GM12874 (cell line): Measurements from ENCODE around the gene WDR47.

ENCODE experiments used
- CTCF ChIP-seq: IDR thresholded peaks from 2 replicates; pipeline ENCODE4 v1.5.1; 2011; ENCODE audit warnings: low read depth, mild to moderate bottlenecking, control low read depth, low read length, moderate library complexity; ENCODE audit not compliant: insufficient read depth

Gene WDR47

GRCh38 chr1:109024646-109025045 is 17.3 kb downstream of the WDR47 start:
- TF ChIP-seq CTCF, result no peak

- no peak for TF ChIP-seq CTCF
These were observed 21.1 kb downstream of the WDR47 start for GRCh38 chr1:109020693-109021257.

- no peak for TF ChIP-seq CTCF
These were observed 24.8 kb downstream of the WDR47 start for GRCh38 chr1:109017134-109017533.

GRCh38 chr1:109011335-109011734 is 30.6 kb downstream of the WDR47 start:
- TF ChIP-seq CTCF, result no peak

GRCh38 chr1:108983114-108983513 is 58.8 kb downstream of the WDR47 start:
- TF ChIP-seq CTCF, result no peak

- TF ChIP-seq CTCF, result no peak
These were observed 65.2 kb downstream of the WDR47 start for GRCh38 chr1:108976658-108977057.

GRCh38 chr1:108972951-108973350 is 69.0 kb downstream of the WDR47 start:
- TF ChIP-seq CTCF, result no peak
